OCI-LY3 (cell line): ENCODE measurements around the gene TREH.

Source experiments
- EZH2phosphoT487 ChIP-seq: fragments of 200-600 bp; shearing (Covaris generic); IDR thresholded peaks from 2 replicates; pipeline ENCODE4 v1.6.1; 2018; ENCODE audit warnings: antibody characterized with exemption, mixed run types, low read depth
- TF ChIP-seq, protein P1 (sequence below): fragments of 200-600, 300-600 bp; sonication (generic); IDR thresholded peaks from 2 replicates; pipeline ENCODE4 v1.5.1; 2014; ENCODE audit warnings: antibody characterized with exemption, low read length, low read depth

DNA sequence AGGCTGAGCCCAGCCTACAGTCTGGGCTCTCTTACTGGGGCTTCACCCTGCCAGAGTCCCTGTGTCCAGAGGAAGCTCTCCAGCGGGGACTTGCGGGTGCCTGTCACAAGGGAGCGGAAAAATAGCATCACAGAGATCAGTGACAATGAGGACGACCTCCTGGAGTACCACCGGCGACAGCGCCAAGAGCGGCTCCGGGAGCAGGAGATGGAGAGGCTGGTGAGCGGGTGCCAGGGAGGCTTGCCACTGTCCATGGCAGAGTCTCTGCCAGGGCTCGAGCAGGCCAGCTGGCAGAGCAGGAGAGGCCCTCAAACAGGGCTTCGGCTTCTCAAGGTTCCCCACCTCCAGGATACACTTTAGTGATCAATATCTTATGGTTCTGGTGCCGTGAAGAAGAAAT, 51.0 kb downstream of the TREH start:
- TF ChIP-seq, protein P1, sequence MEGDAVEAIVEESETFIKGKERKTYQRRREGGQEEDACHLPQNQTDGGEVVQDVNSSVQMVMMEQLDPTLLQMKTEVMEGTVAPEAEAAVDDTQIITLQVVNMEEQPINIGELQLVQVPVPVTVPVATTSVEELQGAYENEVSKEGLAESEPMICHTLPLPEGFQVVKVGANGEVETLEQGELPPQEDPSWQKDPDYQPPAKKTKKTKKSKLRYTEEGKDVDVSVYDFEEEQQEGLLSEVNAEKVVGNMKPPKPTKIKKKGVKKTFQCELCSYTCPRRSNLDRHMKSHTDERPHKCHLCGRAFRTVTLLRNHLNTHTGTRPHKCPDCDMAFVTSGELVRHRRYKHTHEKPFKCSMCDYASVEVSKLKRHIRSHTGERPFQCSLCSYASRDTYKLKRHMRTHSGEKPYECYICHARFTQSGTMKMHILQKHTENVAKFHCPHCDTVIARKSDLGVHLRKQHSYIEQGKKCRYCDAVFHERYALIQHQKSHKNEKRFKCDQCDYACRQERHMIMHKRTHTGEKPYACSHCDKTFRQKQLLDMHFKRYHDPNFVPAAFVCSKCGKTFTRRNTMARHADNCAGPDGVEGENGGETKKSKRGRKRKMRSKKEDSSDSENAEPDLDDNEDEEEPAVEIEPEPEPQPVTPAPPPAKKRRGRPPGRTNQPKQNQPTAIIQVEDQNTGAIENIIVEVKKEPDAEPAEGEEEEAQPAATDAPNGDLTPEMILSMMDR, result no peak
- TF ChIP-seq EZH2phosphoT487, result no peak
